ENCODE results near the gene SLFNL1. TPM values are rescaled to one million over a fixed set of nuclear protein-coding genes. Genes with fewer than 3 reads are reported as not detected.

Gene SLFNL1
- total RNA-seq, 1 donor from 2014 or later = 0.22 TPM

- DNase-seq (ENCODE audit: low spot score) = no peak
Measured at GRCh38 chr1:40987439-40988276, 33.9 kb downstream of the SLFNL1 start.

- no peak for DNase-seq (ENCODE audit: low spot score)
Measured at GRCh38 chr1:40986956-40987355, 34.6 kb downstream of the SLFNL1 start.

- no peak for DNase-seq (ENCODE audit: low spot score)
Measured at GRCh38 chr1:40986328-40986783, 35.2 kb downstream of the SLFNL1 start.

- no peak for DNase-seq (ENCODE audit: low spot score)
Measured at GRCh38 chr1:40985875-40986274, 35.6 kb downstream of the SLFNL1 start.

GRCh38 chr1:40985161-40985560 lies 36.4 kb downstream of the SLFNL1 start:
- no peak for DNase-seq (ENCODE audit: low spot score)

GRCh38 chr1:40984531-40984930 lies 37.0 kb downstream of the SLFNL1 start:
- no peak for DNase-seq (ENCODE audit: low spot score)

GRCh38 chr1:40984066-40984465 lies 37.5 kb downstream of the SLFNL1 start:
- no peak for DNase-seq (ENCODE audit: low spot score)

- no peak for DNase-seq (ENCODE audit: low spot score)
Measured at GRCh38 chr1:40983286-40983685, 38.2 kb downstream of the SLFNL1 start.

GRCh38 chr1:40982721-40983120 lies 38.8 kb downstream of the SLFNL1 start:
- DNase-seq (ENCODE audit: low spot score) = no peak

- DNase-seq (ENCODE audit: low spot score) = no peak
Measured at GRCh38 chr1:40981691-40982448, 39.7 kb downstream of the SLFNL1 start.

- DNase-seq (ENCODE audit: low spot score) = no peak
Measured at GRCh38 chr1:40980453-40981121, 40.9 kb downstream of the SLFNL1 start.

- no peak for DNase-seq (ENCODE audit: low spot score)
Measured at GRCh38 chr1:40980068-40980452, 41.5 kb downstream of the SLFNL1 start.

- DNase-seq (ENCODE audit: low spot score) = peak; percentile 99
Measured at GRCh38 chr1:40979241-40980067, 42.1 kb downstream of the SLFNL1 start, which contains the start of gene CTPS1. Gene CTPS1 (plus strand): TSS chr1:40979696. CDS start chr1:40983291, 3,595 bp downstream.

- DNase-seq (ENCODE audit: low spot score) = no peak
Measured at GRCh38 chr1:40978886-40979240, 42.7 kb downstream of the SLFNL1 start.

- no peak for DNase-seq (ENCODE audit: low spot score)
Measured at GRCh38 chr1:40977716-40978115, 43.8 kb downstream of the SLFNL1 start.

- no peak for DNase-seq (ENCODE audit: low spot score)
Measured at GRCh38 chr1:40976952-40977690, 44.4 kb downstream of the SLFNL1 start.

- DNase-seq (ENCODE audit: low spot score) = no peak
Measured at GRCh38 chr1:40974945-40975344, 46.6 kb downstream of the SLFNL1 start.

- DNase-seq (ENCODE audit: low spot score) = no peak
Measured at GRCh38 chr1:40973912-40974311, 47.6 kb downstream of the SLFNL1 start.

- no peak for DNase-seq (ENCODE audit: low spot score)
Measured at GRCh38 chr1:40971966-40972365, 49.6 kb downstream of the SLFNL1 start.

GRCh38 chr1:40969445-40969844 lies 52.1 kb downstream of the SLFNL1 start:
- DNase-seq (ENCODE audit: low spot score) = no peak
